Measurements from ENCODE around the gene DUT.

DUT gene

GRCh38 chr15:48332642-48333034 is 1.4 kb downstream of the DUT start:
- TF ChIP-seq FOXM1 (IDR thresholded peaks at IDR 0.05; ENCODE audit: borderline replicate concordance, low read depth) (no peak), REST (IDR thresholded peaks at IDR 0.05; ENCODE audit: low read depth) (no peak), TEAD4 (IDR thresholded peaks at IDR 0.05) (no peak), RAD21 (IDR thresholded peaks at IDR 0.05; ENCODE audit: low read depth) (no peak), EP300 (IDR thresholded peaks at IDR 0.05; ENCODE audit: borderline replicate concordance) (no peak), ZBTB7A (IDR thresholded peaks at IDR 0.05; ENCODE audit: low read depth) (no peak), YY1 (IDR thresholded peaks at IDR 0.05; ENCODE audit: low read depth) (no peak), TCF12 (IDR thresholded peaks at IDR 0.05; ENCODE audit: low read depth) (no peak), TAF1 (IDR thresholded peaks at IDR 0.05; ENCODE audit: low read depth) (no peak), USF1 (IDR thresholded peaks at IDR 0.05) (no peak), CREB1 (IDR thresholded peaks at IDR 0.05; ENCODE audit: low read depth) (no peak), CEBPB (IDR thresholded peaks at IDR 0.05) (no peak)
- TF ChIP-seq, protein P1, sequence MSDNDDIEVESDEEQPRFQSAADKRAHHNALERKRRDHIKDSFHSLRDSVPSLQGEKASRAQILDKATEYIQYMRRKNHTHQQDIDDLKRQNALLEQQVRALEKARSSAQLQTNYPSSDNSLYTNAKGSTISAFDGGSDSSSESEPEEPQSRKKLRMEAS (IDR thresholded peaks at IDR 0.05) = no peak

DNA sequence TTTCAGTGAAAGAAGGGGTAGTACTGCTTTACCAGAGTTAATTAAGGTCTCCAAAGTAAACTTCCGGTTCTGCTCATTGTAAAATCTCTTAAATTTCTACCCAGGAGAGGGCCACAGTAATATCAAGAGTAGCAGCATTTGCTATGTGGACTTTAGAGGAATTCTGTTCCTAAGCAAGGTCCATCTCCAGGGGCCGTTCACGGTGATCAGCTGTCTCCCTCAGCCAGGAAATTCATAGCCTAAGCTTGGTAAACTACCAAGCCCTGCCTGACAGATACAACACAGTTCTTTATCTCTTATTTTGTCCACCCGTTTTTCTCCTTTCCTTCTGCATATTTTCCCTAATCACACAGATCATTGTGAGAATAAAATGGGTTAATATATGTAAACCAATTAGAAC is 2.3 kb downstream of the DUT start:
- no peak for TF ChIP-seq REST (IDR thresholded peaks at IDR 0.05; ENCODE audit: low read depth)
- TF ChIP-seq TCF12 (IDR thresholded peaks at IDR 0.05; ENCODE audit: low read depth) = no peak
- TF ChIP-seq CEBPB (IDR thresholded peaks at IDR 0.05) = no peak
- TF ChIP-seq EGR1 (IDR thresholded peaks at IDR 0.05) = no peak
- no peak for TF ChIP-seq CREB1 (IDR thresholded peaks at IDR 0.05; ENCODE audit: low read depth)
- no peak for TF ChIP-seq TAF1 (IDR thresholded peaks at IDR 0.05; ENCODE audit: low read depth)
- TF ChIP-seq USF1 (IDR thresholded peaks at IDR 0.05) = no peak
- no peak for TF ChIP-seq YY1 (IDR thresholded peaks at IDR 0.05; ENCODE audit: low read depth)
- TF ChIP-seq RAD21 (IDR thresholded peaks at IDR 0.05; ENCODE audit: low read depth) = no peak
- TF ChIP-seq, protein P1 (IDR thresholded peaks at IDR 0.05) = no peak
- TF ChIP-seq NFIC (IDR thresholded peaks at IDR 0.05) = no peak
- TF ChIP-seq FOXM1 (IDR thresholded peaks at IDR 0.05; ENCODE audit: borderline replicate concordance, low read depth) = no peak
- no peak for TF ChIP-seq EP300 (IDR thresholded peaks at IDR 0.05; ENCODE audit: borderline replicate concordance)
- no peak for TF ChIP-seq ZBTB7A (IDR thresholded peaks at IDR 0.05; ENCODE audit: low read depth)
- no peak for TF ChIP-seq TEAD4 (IDR thresholded peaks at IDR 0.05)

DNA sequence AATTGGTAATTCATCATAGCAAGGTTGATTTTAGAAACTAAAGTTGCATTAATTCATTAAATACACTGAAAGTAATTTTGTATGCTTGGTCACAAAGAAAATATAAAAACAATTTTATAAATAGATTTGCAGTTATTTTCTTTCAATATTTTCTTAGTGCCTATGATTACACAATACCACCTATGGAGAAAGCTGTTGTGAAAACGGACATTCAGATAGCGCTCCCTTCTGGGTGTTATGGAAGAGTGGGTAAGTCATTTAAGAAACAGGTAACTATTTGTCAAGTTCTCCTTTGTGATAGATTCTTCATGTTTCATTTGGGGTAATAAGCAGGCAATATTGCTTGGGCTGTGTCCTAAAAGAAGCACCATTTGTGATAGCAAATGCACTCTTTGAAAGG is 3.0 kb downstream of the DUT start:
- TF ChIP-seq EP300 (IDR thresholded peaks at IDR 0.05; ENCODE audit: borderline replicate concordance) (no peak), TAF1 (IDR thresholded peaks at IDR 0.05; ENCODE audit: low read depth) (no peak), CEBPB (IDR thresholded peaks at IDR 0.05) (peak; percentile 72), TEAD4 (IDR thresholded peaks at IDR 0.05) (no peak), ZBTB7A (IDR thresholded peaks at IDR 0.05; ENCODE audit: low read depth) (no peak)

GRCh38 chr15:48336940-48337339 is 5.7 kb downstream of the DUT start:
- TF ChIP-seq RAD21 (IDR thresholded peaks at IDR 0.05; ENCODE audit: low read depth) (peak; percentile 43), EP300 (IDR thresholded peaks at IDR 0.05; ENCODE audit: borderline replicate concordance) (no peak)

DNA sequence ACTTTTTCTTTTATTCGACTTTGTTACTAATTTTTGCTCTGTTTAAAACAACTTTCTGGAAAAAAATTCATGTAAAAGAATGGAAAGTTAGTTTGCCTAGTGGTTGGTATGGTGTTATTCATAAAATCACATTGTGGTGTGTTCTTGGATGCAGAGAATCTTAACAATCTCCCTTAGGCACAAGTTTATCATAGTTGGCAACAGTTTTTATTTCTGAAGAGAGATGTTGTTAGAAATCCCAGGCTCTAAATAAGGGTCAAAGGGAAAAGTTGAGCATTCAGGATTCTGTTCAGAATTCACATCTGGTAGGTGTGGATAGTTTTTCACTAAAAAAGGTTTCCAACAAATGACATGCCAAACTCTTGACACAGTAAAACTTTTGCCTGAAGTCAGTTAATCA is 6.4 kb downstream of the DUT start:
- no peak for TF ChIP-seq TEAD4 (IDR thresholded peaks at IDR 0.05)
- TF ChIP-seq TAF1 (IDR thresholded peaks at IDR 0.05; ENCODE audit: low read depth) = no peak
- no peak for TF ChIP-seq FOXM1 (IDR thresholded peaks at IDR 0.05; ENCODE audit: borderline replicate concordance, low read depth)
- TF ChIP-seq CEBPB (IDR thresholded peaks at IDR 0.05) = no peak
- TF ChIP-seq, protein P1 (IDR thresholded peaks at IDR 0.05) = no peak

DNA sequence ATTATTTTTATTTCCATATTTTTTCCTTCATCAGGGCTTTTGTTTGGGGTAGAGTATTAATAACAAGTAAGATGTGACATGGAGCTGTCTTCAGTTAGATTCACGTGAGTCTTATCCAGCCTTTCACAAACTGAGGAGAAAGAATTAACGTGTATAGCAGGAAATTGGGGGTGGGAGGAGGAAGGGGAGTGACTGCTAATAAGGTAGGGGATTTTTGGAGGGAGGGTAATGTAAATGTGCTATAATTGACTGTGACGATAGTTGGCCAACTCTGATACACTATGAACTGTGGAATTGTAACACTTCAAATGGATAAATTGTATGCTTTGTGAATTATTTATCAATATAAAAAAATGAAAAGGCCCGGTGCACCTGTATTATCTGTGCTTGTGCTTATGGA is 8.9 kb downstream of the DUT start:
- TF ChIP-seq EGR1 (IDR thresholded peaks at IDR 0.05) = no peak
- TF ChIP-seq TAF1 (IDR thresholded peaks at IDR 0.05; ENCODE audit: low read depth) = no peak
- TF ChIP-seq, protein P1 (IDR thresholded peaks at IDR 0.05) = no peak
- TF ChIP-seq TCF12 (IDR thresholded peaks at IDR 0.05; ENCODE audit: low read depth) = no peak
- no peak for TF ChIP-seq NFIC (IDR thresholded peaks at IDR 0.05)
- no peak for TF ChIP-seq FOXM1 (IDR thresholded peaks at IDR 0.05; ENCODE audit: borderline replicate concordance, low read depth)
- TF ChIP-seq USF1 (IDR thresholded peaks at IDR 0.05) = no peak
- no peak for TF ChIP-seq EP300 (IDR thresholded peaks at IDR 0.05; ENCODE audit: borderline replicate concordance)
- TF ChIP-seq CEBPB (IDR thresholded peaks at IDR 0.05) = no peak
- TF ChIP-seq YY1 (IDR thresholded peaks at IDR 0.05; ENCODE audit: low read depth) = no peak
